HCT116 (cell line): ENCODE measurements around the gene PCMT1.

Source experiments
- EZH2phosphoT487 ChIP-seq: fragments of 200-600 bp; IDR thresholded peaks from 2 replicates; pipeline ENCODE4 v1.6.1; 2018; ENCODE audit warnings: antibody characterized with exemption, borderline replicate concordance
- FOSL1 ChIP-seq: IDR thresholded peaks from 2 replicates; pipeline ENCODE4 v1.6.1; 2012; ENCODE audit warnings: low read depth
- POLR2A ChIP-seq: IDR thresholded peaks from 2 replicates; pipeline ENCODE4 v1.7.0; 2011; ENCODE audit warnings: borderline replicate concordance; ENCODE audit not compliant: insufficient read depth, insufficient read length; ENCODE audit errors: extremely low read depth
- ZNF274 ChIP-seq: fragments of 200-500 bp; sonication (Bioruptor generic); IDR thresholded peaks from 2 replicates; pipeline ENCODE4 v1.6.1; 2014; ENCODE audit warnings: mild to moderate bottlenecking, low read depth, low read length, inconsistent platforms
- TF ChIP-seq, protein P1 (sequence below): IDR thresholded peaks from 2 replicates; pipeline ENCODE4 v1.6.1; 2012; ENCODE audit warnings: low read depth

DNA sequence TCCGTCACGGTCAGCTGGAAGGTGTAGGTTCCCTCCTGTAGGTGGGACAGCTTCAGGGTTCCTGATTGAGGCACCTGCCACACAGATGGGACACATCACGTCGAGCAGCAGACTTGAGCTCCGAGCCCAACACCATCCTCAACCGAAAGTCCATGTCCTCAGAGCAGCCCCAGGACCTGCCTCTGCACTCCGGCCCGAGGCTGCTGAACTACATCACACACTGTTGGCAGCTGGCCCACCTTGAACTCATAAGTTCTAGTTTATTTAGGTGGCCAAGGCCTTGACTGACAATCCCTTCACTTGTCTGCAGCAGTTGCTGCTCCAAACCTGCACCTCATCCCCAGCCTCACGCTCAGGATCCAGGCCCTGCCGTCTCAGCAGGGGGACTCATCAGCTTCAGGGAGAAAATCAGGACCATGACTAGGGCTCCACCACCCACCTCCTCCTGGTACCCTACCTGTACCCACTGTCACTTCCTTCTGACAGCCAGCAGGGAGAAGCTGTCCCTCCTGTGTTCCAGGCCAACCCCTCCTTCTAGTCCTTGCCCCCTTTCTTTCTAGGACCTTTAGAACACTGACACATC is 93.6 kb downstream of the PCMT1 start:
- TF ChIP-seq, protein P1, sequence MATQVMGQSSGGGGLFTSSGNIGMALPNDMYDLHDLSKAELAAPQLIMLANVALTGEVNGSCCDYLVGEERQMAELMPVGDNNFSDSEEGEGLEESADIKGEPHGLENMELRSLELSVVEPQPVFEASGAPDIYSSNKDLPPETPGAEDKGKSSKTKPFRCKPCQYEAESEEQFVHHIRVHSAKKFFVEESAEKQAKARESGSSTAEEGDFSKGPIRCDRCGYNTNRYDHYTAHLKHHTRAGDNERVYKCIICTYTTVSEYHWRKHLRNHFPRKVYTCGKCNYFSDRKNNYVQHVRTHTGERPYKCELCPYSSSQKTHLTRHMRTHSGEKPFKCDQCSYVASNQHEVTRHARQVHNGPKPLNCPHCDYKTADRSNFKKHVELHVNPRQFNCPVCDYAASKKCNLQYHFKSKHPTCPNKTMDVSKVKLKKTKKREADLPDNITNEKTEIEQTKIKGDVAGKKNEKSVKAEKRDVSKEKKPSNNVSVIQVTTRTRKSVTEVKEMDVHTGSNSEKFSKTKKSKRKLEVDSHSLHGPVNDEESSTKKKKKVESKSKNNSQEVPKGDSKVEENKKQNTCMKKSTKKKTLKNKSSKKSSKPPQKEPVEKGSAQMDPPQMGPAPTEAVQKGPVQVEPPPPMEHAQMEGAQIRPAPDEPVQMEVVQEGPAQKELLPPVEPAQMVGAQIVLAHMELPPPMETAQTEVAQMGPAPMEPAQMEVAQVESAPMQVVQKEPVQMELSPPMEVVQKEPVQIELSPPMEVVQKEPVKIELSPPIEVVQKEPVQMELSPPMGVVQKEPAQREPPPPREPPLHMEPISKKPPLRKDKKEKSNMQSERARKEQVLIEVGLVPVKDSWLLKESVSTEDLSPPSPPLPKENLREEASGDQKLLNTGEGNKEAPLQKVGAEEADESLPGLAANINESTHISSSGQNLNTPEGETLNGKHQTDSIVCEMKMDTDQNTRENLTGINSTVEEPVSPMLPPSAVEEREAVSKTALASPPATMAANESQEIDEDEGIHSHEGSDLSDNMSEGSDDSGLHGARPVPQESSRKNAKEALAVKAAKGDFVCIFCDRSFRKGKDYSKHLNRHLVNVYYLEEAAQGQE = no peak
- TF ChIP-seq ZNF274 = no peak
- TF ChIP-seq POLR2A = no peak
- TF ChIP-seq FOSL1 = no peak
- no peak for TF ChIP-seq EZH2phosphoT487
